Activated T-cell treated with anti-CD3 and anti-CD28 coated beads, Interleukin-2, amount 50 U/mL, for 24 hours (primary cell): ENCODE data around the gene PSMD7.
A peak's percentile ranks its signal among the peaks of the same experiment; 100 is the strongest.

Experiments used
- DNase-seq: peaks from one replicate; pipeline ENCODE4 v3.0.0-alpha.2; 2020
- H3K27ac Mint-ChIP-seq: 2 replicates; pipeline ENCODE4 v1.8.0; 2020; ENCODE audit warnings: mild to moderate bottlenecking, mixed read lengths
- H3K27me3 Mint-ChIP-seq: 2 replicates; pipeline ENCODE4 v1.8.0; 2020; ENCODE audit warnings: mixed read lengths
- H3K36me3 Mint-ChIP-seq: 2 replicates; pipeline ENCODE4 v1.8.0; 2020; ENCODE audit warnings: low read depth, mixed read lengths
- H3K4me1 Mint-ChIP-seq: 2 replicates; pipeline ENCODE4 v1.8.0; 2020; ENCODE audit warnings: low read depth, mixed read lengths
- H3K4me3 Mint-ChIP-seq: 2 replicates; pipeline ENCODE4 v1.8.0; 2020; ENCODE audit warnings: mild to moderate bottlenecking, moderate library complexity, mixed read lengths
- H3K9me3 Mint-ChIP-seq: 2 replicates; pipeline ENCODE4 v1.8.0; 2020; ENCODE audit warnings: mixed read lengths

PSMD7 gene

GRCh38 chr16:74296432-74297144 lies at the start of gene PSMD7:
Gene PSMD7, plus strand, starts transcription at chr16:74296814. Its CDS starts 101 bp downstream, at chr16:74296915.
- Mint-ChIP-seq H3K9me3 (peaks cover 5% of the 10 kb centered on the region), H3K27ac (peak within 1 kb of the TSS; percentile 98), H3K27me3 (no peaks in the 10 kb centered on the region), H3K4me1 (peaks cover 41% of the 10 kb centered on the region), H3K4me3 (peak within 1 kb of the TSS; percentile 92), H3K36me3 (peaks cover 74% of the 10 kb centered on the region)
- peak; percentile 92 for DNase-seq

GRCh38 chr16:74249254-74249653 lies 47.4 kb upstream of the PSMD7 start:
- Mint-ChIP-seq H3K4me1 (no peaks in the 10 kb centered on the region), H3K27ac (no peak overlapping the region), H3K9me3 (no peaks in the 10 kb centered on the region), H3K27me3 (peaks cover 11% of the 10 kb centered on the region), H3K36me3 (no peaks in the 10 kb centered on the region), H3K4me3 (no peak overlapping the region)
- DNase-seq, result no peak

GRCh38 chr16:74249846-74250245 lies 46.8 kb upstream of the PSMD7 start:
- no peaks in the 10 kb centered on the region for H3K36me3 Mint-ChIP-seq
- H3K27me3 Mint-ChIP-seq, result peaks cover 11% of the 10 kb centered on the region
- H3K4me3 Mint-ChIP-seq, result no peak overlapping the region
- H3K27ac Mint-ChIP-seq, result no peak overlapping the region
- no peaks in the 10 kb centered on the region for H3K4me1 Mint-ChIP-seq
- DNase-seq, result no peak
- H3K9me3 Mint-ChIP-seq, result no peaks in the 10 kb centered on the region

- DNase-seq, result no peak
- H3K4me3 Mint-ChIP-seq, result no peak overlapping the region
- peaks cover 11% of the 10 kb centered on the region for H3K27me3 Mint-ChIP-seq
- H3K9me3 Mint-ChIP-seq, result no peaks in the 10 kb centered on the region
- no peaks in the 10 kb centered on the region for H3K4me1 Mint-ChIP-seq
- no peak overlapping the region for H3K27ac Mint-ChIP-seq
- no peaks in the 10 kb centered on the region for H3K36me3 Mint-ChIP-seq
Measured at GRCh38 chr16:74252329-74252728, 44.3 kb upstream of the PSMD7 start.

- no peak overlapping the region for H3K27ac Mint-ChIP-seq
- no peak for DNase-seq
- no peak overlapping the region for H3K4me3 Mint-ChIP-seq
- peaks cover 10% of the 10 kb centered on the region for H3K27me3 Mint-ChIP-seq
- no peaks in the 10 kb centered on the region for H3K9me3 Mint-ChIP-seq
- H3K36me3 Mint-ChIP-seq, result no peaks in the 10 kb centered on the region
- no peaks in the 10 kb centered on the region for H3K4me1 Mint-ChIP-seq
Measured at GRCh38 chr16:74253161-74253938, 43.3 kb upstream of the PSMD7 start.

GRCh38 chr16:74257061-74257460 lies 39.6 kb upstream of the PSMD7 start:
- Mint-ChIP-seq H3K4me1 (no peaks in the 10 kb centered on the region), H3K27ac (no peak overlapping the region), H3K27me3 (peaks cover 4% of the 10 kb centered on the region), H3K9me3 (no peaks in the 10 kb centered on the region), H3K4me3 (no peak overlapping the region), H3K36me3 (no peaks in the 10 kb centered on the region)
- DNase-seq, result no peak

GRCh38 chr16:74261068-74261467 lies 35.5 kb upstream of the PSMD7 start:
- H3K4me3 Mint-ChIP-seq, result no peak overlapping the region
- peaks cover 4% of the 10 kb centered on the region for H3K27me3 Mint-ChIP-seq
- no peak for DNase-seq
- H3K36me3 Mint-ChIP-seq, result no peaks in the 10 kb centered on the region
- H3K27ac Mint-ChIP-seq, result no peak overlapping the region
- H3K9me3 Mint-ChIP-seq, result no peaks in the 10 kb centered on the region
- H3K4me1 Mint-ChIP-seq, result no peaks in the 10 kb centered on the region

- Mint-ChIP-seq H3K4me1 (no peaks in the 10 kb centered on the region), H3K9me3 (no peaks in the 10 kb centered on the region), H3K27me3 (no peaks in the 10 kb centered on the region), H3K36me3 (no peaks in the 10 kb centered on the region), H3K27ac (no peak overlapping the region), H3K4me3 (no peak overlapping the region)
- no peak for DNase-seq
Measured at GRCh38 chr16:74264811-74265210, 31.8 kb upstream of the PSMD7 start.

GRCh38 chr16:74268372-74268782 lies 28.2 kb upstream of the PSMD7 start:
- no peaks in the 10 kb centered on the region for H3K36me3 Mint-ChIP-seq

GRCh38 chr16:74271872-74272271 lies 24.7 kb upstream of the PSMD7 start:
- no peak overlapping the region for H3K27ac Mint-ChIP-seq
- no peaks in the 10 kb centered on the region for H3K9me3 Mint-ChIP-seq
- DNase-seq, result no peak
- H3K36me3 Mint-ChIP-seq, result no peaks in the 10 kb centered on the region
- no peak overlapping the region for H3K4me3 Mint-ChIP-seq
- H3K27me3 Mint-ChIP-seq, result peaks cover 13% of the 10 kb centered on the region
- no peaks in the 10 kb centered on the region for H3K4me1 Mint-ChIP-seq

More at GRCh38 chr16:74268372-74268782, 28.2 kb upstream of the PSMD7 start:
- Mint-ChIP-seq H3K27me3 (peaks cover 1% of the 10 kb centered on the region), H3K27ac (no peak overlapping the region), H3K4me1 (no peaks in the 10 kb centered on the region), H3K4me3 (no peak overlapping the region), H3K9me3 (no peaks in the 10 kb centered on the region)
- DNase-seq, result no peak

- Mint-ChIP-seq H3K36me3 (peaks cover 3% of the 10 kb centered on the region), H3K4me1 (peaks cover 2% of the 10 kb centered on the region), H3K27ac (no peak overlapping the region), H3K4me3 (no peak overlapping the region), H3K27me3 (peaks cover 17% of the 10 kb centered on the region), H3K9me3 (peaks cover 6% of the 10 kb centered on the region)
- DNase-seq, result no peak
Measured at GRCh38 chr16:74275031-74275636, 21.5 kb upstream of the PSMD7 start.

GRCh38 chr16:74275711-74276110 lies 20.9 kb upstream of the PSMD7 start:
- no peak for DNase-seq
- H3K27me3 Mint-ChIP-seq, result peaks cover 17% of the 10 kb centered on the region
- H3K9me3 Mint-ChIP-seq, result peaks cover 6% of the 10 kb centered on the region
- H3K4me3 Mint-ChIP-seq, result no peak overlapping the region
- H3K36me3 Mint-ChIP-seq, result peaks cover 3% of the 10 kb centered on the region
- peaks cover 2% of the 10 kb centered on the region for H3K4me1 Mint-ChIP-seq
- H3K27ac Mint-ChIP-seq, result no peak overlapping the region

GRCh38 chr16:74277974-74278373 lies 18.6 kb upstream of the PSMD7 start:
- Mint-ChIP-seq H3K27me3 (peaks cover 17% of the 10 kb centered on the region), H3K4me3 (no peak overlapping the region), H3K27ac (no peak overlapping the region), H3K4me1 (peaks cover 2% of the 10 kb centered on the region), H3K36me3 (peaks cover 3% of the 10 kb centered on the region), H3K9me3 (peaks cover 6% of the 10 kb centered on the region)
- DNase-seq, result no peak

- peaks cover 10% of the 10 kb centered on the region for H3K27me3 Mint-ChIP-seq
- H3K4me3 Mint-ChIP-seq, result no peak overlapping the region
- H3K36me3 Mint-ChIP-seq, result peaks cover 3% of the 10 kb centered on the region
- H3K27ac Mint-ChIP-seq, result no peak overlapping the region
- peaks cover 6% of the 10 kb centered on the region for H3K9me3 Mint-ChIP-seq
- H3K4me1 Mint-ChIP-seq, result peaks cover 2% of the 10 kb centered on the region
- no peak for DNase-seq
Measured at GRCh38 chr16:74279266-74279665, 17.3 kb upstream of the PSMD7 start.

GRCh38 chr16:74279805-74280204 lies 16.8 kb upstream of the PSMD7 start:
- Mint-ChIP-seq H3K4me1 (peaks cover 2% of the 10 kb centered on the region), H3K4me3 (no peak overlapping the region), H3K36me3 (peaks cover 3% of the 10 kb centered on the region), H3K9me3 (peaks cover 6% of the 10 kb centered on the region), H3K27ac (no peak overlapping the region), H3K27me3 (peaks cover 4% of the 10 kb centered on the region)
- no peak for DNase-seq
